Measurements from ENCODE around the gene UBASH3B.

- TF ChIP-seq CTCF (conservative IDR thresholded peaks at IDR 0.05 in 1 of 2, IDR thresholded peaks at IDR 0.05 in 1 of 2; ENCODE audit: low read depth in 1 of 2, low read length in 2 of 2), result no peak
- TF ChIP-seq EZH2 (IDR thresholded peaks at IDR 0.05; ENCODE audit: low read length, missing control alignments), result no peak
Measured at GRCh38 chr11:122649116-122649515, 6.4 kb upstream of the UBASH3B start.

Measured in fibroblast of lung (primary cell).